ENCODE measurements around the gene PLA2G2C. TPM values are rescaled to one million over a fixed set of nuclear protein-coding genes. Genes with fewer than 3 reads are reported as not detected.
A peak's percentile ranks its signal among the peaks of the same experiment; 100 is the strongest.

PLA2G2C gene
- total and polyA plus RNA-seq, 2 of the 8 experiments (the other 6 are each of a cell fraction or from before 2014, with no cell fraction given): not detected

DNA sequence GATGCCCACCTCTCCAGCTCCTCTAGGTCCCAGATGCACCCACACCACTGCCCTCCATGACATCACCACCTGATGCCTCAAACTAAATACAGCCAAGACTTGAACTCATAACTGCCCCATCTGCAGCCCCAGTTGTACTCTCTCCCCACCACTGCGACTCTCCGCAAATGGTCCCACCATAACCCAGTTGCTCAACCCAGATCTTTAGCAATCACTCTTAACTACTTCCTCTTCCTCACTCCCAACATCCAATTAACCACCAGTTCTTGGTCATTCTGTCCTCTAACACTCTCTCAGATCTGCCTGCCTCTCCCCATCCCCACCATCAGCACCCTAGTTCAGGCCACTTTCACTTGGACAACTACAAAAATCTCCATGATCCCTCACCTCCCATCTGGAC lies 36.8 kb upstream of the PLA2G2C start:
- Histone ChIP-seq H2AK5ac (ENCODE audit: low read depth, low read length) (0 out of 2 replicates have a peak overlapping the region, but pooled peaks have one; percentile 39), H3K4ac (replicated peaks; ENCODE audit: insufficient read length, low read depth, low read length) (no peak overlapping the region), H4K8ac (ENCODE audit: extremely low read depth, insufficient read depth, low read length) (no peak overlapping the region), H2BK15ac (ENCODE audit: low read length) (no peak overlapping the region), H2BK20ac (ENCODE audit: low read length) (no peak overlapping the region), H3K27me3 (replicated peaks in 1 of 4; ENCODE audit: control insufficient read depth in 3 of 4, extremely low read depth in 1 of 4, insufficient read depth in 3 of 4, low read length in 3 of 4) (peaks cover 0 to 5% (median 5%) of the 10 kb centered on the region in 4 experiments; a peak in 3 of 7 replicates), H3K4me1 (replicated peaks in 1 of 4; ENCODE audit: control insufficient read depth in 3 of 4, insufficient read depth in 4 of 4, low read length in 3 of 4) (no peaks in the 10 kb centered on the region), H2AFZ (ENCODE audit: low read length) (peak overlapping the region; percentile 75; the same call in 1 of the 2 replicates), H3K9me3 (ENCODE audit: insufficient read depth in 2 of 2, low read depth in 1 of 2, low read length in 1 of 2) (no peaks in the 10 kb centered on the region), H2BK12ac (ENCODE audit: low read depth, low read length) (no peak overlapping the region), H2BK120ac (replicated peaks; ENCODE audit: low read depth, low read length) (no peak overlapping the region), H4K91ac (replicated peaks; ENCODE audit: insufficient read length, low read length) (no peak overlapping the region), H3K27ac (ENCODE audit: low read depth, low read length) (no peak overlapping the region), H3K4me3 (ENCODE audit: extremely low read depth in 1 of 4, insufficient read depth in 2 of 4, low read depth in 3 of 4, low read length in 4 of 4) (no peak overlapping the region), H4K5ac (ENCODE audit: insufficient read length, low read depth, low read length) (no peak overlapping the region), H3K56ac (replicated peaks; ENCODE audit: insufficient read length, low read depth, low read length) (no peak overlapping the region), H3K79me2 (ENCODE audit: control insufficient read depth in 1 of 2, insufficient read depth in 2 of 2, low read length in 2 of 2) (no peaks in the 10 kb centered on the region), H3K18ac (ENCODE audit: extremely low read depth, low read length) (no peak overlapping the region; the same call in 1 of the 2 replicates), H3K36me3 (ENCODE audit: control insufficient read depth in 2 of 4, insufficient read depth in 4 of 4, low read length in 3 of 4) (no peaks in the 10 kb centered on the region), H2BK5ac (ENCODE audit: low read depth, low read length) (no peak overlapping the region), H3K79me1 (ENCODE audit: low read depth, low read length) (no peaks in the 10 kb centered on the region), H3K23me2 (ENCODE audit: low read depth, low read length) (no peaks in the 10 kb centered on the region; the same call in 1 of the 2 replicates), H3K9ac (replicated peaks in 1 of 4; ENCODE audit: extremely low read depth in 1 of 4, low read depth in 3 of 4, low read length in 3 of 4) (no peak overlapping the region), H3K23ac (ENCODE audit: insufficient read length) (no peak overlapping the region), H3K14ac (ENCODE audit: insufficient read length) (no peak overlapping the region), H3K4me2 (ENCODE audit: insufficient read depth in 1 of 2, low read depth in 2 of 2, low read length in 2 of 2) (no peak overlapping the region), H4K20me1 (replicated peaks in 1 of 2; ENCODE audit: control insufficient read depth in 1 of 2, insufficient read depth in 2 of 2, low read length in 2 of 2) (no peaks in the 10 kb centered on the region)
- WGBS, 2 experiments (ENCODE audit: extremely low coverage in 1 of 2, insufficient coverage in 1 of 2, insufficient read length in 1 of 2, insufficient replicate concordance in 2 of 2, low coverage in 1 of 2, low lambda C conversion rate in 2 of 2, missing lambda C conversion rate in 1 of 2): 92% methylated on average over 2 of the region's 2 CpGs; no CpG with 5 or more reads in 1 of the 2 experiments
- ChIA-PET CTCF (ENCODE audit: partially characterized antibody) (interaction anchor here (0.6 to 1.3 kb wide), 8 partner anchors 10 to 108 kb away, joined by 3 to 4 read pairs (median 3); no protein-coding TSS in a partner anchor), POLR2A (ENCODE audit: partially characterized antibody) (no interaction called here)
- no peak for DNase-seq (ENCODE audit: low read depth in 1 of 2, low spot score in 2 of 2)
- no peak for TF ChIP-seq GTF2F1 (IDR thresholded peaks at IDR 0.05; ENCODE audit: borderline replicate concordance, low read depth, low read length)
- TF ChIP-seq SIN3A (conservative IDR thresholded peaks at IDR 0.05 in 1 of 2, IDR thresholded peaks at IDR 0.05 in 1 of 2; ENCODE audit: low read depth in 1 of 2, low read length in 2 of 2): no peak
- TF ChIP-seq TCF12 (IDR thresholded peaks at IDR 0.05; ENCODE audit: low read depth, low read length): no peak
- no peak for TF ChIP-seq RNF2 (IDR thresholded peaks at IDR 0.05; ENCODE audit: borderline replicate concordance, low read depth, low read length, missing control alignments, poor library complexity, severe bottlenecking)
- FAIRE-seq: no peak

Data from H1 (cell line).